DMS53 treated with DMSO at 0.1 percent for 48 hours (cell line): Measurements from ENCODE around the gene EIPR1.
"Not testable (repeated sequence)": the region's sequence is repeated elsewhere in the genome, so short reads cannot be mapped to it uniquely, and the experiment has no call there.

Experiments
- DNase-seq: peaks from one replicate; lab custom pipeline; 2025; ENCODE audit not compliant: unreplicated experiment; lab: John Stamatoyannopoulos, UW

Gene EIPR1

DNA sequence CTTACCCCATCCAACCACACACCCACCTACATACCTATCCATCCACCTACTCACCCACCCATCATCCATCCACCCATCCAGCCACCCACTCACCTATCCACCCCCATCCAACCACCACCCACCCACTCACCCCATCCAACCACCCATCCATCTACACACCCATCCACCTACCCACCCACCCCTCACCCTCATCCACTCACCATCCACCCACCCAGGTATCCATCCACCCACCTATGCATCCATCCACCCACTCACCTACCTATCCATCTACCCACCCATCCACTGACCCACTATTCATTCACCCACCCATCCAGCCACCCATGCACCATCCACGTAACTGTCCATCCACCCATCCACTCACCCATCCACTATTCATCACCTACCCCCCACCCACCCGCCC is 194.8 kb downstream of the EIPR1 start:
- DNase-seq, result no peak

DNA sequence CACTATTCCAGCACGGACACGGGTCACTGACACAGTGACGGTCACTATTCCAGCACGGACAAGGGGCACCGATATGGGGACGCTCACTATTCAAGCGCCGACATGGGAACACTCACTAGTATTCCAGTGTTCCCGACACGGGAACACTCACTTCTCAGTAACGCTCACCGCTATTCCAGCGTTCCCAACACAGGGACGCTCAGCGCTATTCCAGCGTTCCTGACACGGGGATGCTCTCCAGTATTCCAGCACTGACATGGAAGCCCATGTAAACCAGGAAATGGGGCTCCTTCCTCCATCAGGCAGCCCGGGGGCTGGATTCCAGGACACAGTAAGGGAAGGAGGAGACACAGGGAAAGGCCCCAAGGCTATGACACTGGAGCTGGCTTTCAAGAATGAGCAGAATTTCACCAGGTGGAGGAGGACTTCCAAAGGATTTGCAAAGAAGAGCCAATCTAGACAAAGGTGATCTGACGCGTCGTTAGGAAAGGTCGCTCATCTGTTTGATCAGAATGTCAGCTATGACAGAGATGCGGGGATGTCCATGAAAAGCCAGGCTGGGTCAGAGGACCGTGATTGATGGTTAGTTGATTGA is 196.1 kb downstream of the EIPR1 start:
- no peak for DNase-seq

DNA sequence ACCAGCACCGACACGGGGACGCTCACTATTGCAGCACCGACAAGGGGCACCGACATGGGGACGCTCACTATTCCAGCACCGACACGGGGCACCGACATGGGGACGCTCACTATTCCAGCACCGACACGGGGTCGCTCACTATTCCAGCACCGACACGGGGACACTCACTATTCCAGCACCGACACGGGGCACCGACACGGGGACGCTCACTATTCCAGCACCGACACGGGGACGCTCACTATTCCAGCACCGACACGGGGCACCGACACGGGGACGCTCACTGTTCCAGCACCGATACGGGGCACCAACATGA is 196.8 kb downstream of the EIPR1 start:
- DNase-seq, result not testable (repeated sequence)

DNA sequence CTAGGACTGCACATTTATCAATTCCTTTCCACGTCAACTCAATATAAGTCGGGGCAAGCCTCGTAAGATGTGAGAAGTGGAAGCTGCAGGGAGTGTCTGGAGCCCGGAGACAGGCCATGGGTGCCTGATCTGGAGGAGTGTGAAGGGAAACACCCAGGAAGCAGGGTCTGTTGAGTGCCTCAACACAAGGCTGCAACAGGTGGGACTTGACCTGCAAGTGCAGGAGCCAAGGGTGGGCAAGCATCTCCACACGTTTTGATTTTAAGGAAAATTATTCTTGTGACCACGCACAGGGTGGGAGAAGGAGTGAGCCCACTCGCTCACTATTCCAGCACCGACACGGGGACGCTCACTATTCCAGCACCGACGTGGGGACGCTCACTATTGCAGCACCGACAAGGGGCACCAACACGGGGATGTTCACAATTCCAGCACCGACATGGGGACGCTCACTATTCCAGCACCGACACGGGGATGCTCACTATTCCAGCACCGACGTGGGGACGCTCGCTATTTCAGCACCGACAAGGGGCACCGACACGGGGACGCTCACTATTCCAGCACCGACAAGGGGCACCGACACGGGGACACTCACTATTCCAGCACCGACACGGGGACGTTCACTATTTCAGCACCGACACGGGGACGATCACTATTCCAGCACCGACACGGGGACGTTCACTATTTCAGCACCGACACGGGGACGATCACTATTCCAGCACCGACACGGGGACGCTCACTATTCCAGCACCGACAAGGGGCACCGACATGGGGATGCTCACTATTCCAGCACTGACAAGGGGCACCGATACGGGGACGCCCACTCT is 197.3 kb downstream of the EIPR1 start:
- DNase-seq, result no peak

DNA sequence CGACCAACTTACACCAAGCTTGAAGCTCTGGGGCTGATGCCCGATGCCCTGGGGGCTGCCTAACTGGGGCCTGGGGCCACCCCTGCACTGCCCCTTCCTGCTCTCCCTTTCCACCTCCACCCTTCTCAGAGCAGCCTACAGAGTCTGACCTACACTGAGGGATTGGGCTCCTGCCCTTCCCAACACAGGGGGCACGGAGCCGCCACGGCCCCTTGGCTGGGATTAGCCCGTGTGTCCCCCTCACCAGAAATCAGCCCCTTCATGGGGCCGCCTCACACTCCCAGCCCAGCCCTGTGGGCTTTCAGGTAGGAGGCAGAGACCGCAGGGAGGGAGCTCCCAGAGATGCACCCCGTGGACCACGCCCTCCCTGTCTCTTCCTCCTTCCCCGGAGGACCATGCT is 198.0 kb downstream of the EIPR1 start:
- DNase-seq, result no peak

DNA sequence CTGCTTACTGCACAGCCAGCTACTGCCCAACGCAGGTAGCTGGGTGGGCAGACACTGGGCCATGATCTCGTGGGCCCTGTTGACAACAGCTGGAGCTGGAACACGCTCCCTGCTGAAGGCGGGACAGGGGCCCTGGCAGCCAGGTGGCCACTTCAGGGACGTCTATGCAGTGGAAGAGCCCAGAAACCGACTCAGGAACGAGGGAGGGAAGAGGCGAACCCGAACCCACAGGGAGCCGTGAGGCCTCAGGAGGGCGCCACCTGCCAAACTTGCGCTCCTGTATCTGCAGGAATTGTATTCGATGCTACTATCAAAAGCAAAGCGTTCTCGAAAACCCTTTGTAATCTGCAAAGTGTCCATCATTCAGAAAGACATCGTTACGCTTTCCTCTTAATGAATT is 198.4 kb downstream of the EIPR1 start:
- no peak for DNase-seq

DNA sequence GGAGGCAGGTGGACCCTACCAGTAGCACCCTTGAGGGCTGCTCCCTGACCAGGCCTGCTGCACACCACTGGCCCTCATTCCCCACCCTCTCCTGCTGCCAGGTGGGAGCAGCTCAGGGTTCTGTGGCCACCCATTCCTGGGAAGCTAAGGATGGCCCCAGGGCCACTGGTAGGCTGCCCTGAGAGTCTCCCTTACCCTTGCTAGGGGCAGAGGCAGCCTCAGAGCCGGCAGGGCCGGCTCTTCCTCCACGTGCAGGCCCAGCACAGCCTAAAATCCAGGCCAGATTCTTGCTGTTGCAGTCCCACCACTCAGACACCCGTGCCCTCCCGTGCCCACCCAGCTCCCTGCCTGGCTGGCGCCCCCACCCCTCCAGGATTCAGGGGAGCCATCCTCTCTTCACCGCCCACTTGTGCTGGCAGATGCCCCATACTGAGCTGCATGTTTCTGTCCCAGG is 199.0 kb downstream of the EIPR1 start:
- DNase-seq, result no peak

DNA sequence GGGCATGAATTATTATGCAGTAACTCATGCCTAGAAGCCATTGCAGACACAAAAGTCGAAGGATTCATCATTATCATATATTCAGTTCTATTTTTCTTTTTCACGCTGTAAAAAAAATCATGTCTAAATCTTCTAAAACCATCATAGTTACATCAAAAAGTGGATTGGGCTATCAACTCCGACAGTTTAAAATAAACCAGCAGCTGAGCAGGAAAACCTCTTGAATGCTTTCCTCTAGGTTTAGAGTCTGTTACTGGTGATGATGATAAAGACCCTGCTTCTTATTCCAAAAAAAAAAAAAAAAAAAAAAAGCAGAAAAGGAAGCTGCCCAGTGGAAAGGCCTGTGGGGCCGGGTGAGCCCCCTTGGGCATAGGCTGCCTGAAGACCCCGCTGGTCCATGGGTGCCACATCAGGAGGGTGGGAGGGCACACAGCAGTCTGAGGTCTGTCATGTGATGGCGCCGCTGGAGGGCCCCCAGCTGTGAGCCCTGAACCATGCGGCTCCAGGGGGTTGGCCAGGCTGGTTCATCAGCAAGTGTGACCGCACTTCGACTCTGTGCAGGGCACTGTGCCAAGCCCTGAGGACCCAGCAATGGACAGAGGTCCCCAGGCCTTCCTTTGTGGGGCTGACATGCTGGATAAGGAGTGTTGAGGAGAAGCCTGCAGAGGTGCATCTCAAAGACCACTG is 199.6 kb downstream of the EIPR1 start:
- DNase-seq, result no peak

DNA sequence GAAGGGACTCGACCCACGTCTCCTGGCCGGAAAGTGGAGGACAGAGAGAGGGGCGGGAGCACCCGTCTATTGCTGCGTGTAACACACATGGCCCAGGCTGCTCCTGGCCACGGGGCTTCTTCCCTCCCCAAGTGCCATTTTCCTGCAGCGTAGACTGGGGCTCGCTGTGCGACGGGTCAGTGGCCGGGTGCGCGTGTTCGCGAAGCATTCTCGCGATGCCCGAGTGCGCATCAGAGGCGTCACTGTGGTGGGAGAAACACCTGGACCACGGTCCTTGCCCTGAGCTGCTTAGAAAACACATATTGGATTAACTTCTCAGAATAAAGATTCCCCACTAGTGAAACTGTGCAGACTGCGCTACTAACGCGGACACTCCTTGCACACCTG is 200.8 kb downstream of the EIPR1 start:
- no peak for DNase-seq

DNA sequence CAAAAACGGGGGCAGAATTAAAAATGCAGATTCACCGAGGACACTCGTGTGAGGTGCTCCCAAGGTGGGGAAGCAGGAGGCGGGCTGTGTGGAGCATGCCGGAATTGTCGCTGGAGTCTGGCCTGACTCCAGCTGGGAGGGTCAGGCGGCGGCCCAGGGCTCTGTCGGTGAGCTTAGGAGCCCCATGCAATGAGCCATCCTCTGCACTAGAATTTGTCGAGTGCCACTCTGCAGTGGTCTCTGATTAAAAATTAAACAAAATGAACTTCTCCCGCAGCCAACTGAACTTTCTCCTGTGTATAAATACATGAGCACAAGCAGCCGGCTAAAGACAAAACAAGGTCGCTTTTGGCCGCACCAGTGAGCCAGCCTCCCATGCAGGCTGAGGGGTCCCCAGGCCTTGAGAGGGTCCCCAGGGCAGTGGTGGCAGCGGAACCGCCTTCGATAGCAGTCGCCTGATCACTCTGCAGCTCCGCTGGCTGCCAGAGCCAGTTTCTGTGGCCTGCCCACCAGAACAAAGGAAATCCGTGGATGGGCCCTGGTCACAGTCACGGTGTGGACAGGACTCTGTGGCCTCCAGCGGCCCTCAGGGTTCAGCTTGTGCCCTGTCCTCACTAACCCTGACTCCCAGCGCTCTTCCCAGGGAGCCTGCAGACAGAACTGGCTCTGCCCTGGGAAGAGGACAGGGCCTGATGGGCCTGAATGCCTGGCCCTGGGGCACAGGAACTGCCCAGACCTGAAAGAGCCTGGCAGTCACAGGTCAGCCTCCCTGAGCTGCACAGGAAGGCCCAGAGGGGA is 201.3 kb downstream of the EIPR1 start:
- no peak for DNase-seq

DNA sequence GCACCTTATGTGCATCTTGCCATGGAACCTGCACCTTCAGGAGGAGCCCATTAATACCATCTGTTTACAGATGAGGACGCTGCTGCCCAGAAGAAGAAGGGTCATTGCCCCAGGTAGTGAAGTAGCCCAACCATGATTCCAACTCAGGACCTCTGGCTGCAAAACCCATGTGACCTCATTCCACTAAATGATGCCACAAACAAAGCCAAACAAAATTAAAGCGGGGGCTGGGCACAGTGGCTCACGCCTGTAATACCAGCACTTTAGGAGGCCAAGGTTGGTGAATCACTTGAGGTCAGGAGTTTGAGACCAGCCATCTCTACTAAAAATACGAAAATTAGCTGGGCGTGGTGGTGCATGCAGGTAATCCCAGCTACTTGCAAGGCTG is 202.1 kb downstream of the EIPR1 start:
- no peak for DNase-seq

DNA sequence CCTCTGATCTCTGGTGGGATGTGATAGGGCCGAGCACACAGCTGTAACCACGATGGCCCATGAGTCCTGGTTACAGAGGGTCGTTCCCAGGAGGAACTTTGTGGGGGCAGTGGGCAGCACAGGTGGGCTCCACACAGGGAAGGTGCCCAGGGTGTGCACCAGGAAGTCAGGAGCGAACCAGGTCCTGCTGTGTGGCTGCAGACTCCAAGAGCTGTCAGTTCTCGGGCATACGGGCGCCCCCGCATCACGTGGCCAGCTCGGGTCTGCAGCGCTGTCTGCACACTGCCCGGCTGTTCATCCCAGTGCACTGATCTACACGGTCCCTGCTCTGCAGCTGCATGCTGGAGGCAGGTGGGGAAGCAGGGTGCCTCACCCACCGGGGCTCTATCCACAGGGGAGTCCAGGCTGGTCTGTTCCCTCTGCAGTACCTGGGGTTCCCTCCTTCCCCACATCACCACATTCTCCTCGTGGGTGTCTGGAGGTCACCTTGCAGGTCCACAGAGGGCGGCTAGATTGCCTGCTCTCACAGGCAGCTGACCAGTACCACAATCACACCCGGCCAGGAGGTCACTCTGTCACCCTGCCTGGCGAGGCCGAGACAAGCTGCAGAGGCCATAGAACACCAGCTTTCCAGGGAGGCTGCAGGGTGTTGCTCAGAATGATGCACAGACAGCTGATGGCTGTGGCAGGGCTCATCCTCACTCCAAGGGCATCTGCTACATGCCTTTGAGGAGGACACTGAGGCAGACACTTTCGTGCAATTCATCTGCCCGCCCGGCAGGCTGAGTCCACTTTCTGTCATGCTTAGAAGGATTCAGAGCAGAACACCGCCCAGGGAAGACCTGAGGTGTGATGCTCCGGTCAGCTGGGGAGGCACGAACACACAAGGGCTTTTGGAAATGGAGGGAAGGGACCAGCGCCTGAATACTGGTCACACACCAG is 202.7 kb downstream of the EIPR1 start:
- no peak for DNase-seq

DNA sequence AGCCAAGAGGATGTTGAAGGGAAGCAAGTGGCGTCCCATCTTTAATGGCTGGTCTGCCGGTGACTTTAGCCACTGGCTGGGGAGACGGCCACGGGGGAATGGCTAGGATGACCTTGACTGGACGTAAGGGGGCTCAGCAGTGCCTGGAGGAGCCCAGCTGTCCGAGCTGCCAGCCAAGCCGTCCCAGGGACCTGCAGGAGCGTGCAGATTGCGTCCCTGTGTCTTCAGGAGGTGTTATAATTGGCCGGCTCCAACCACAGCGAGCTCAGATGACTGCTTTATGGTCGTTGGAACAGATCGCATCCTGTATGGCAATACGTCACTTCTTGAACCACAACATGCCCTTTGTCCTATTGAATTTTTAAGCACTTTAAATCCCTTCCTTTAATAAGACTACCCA is 204.6 kb downstream of the EIPR1 start:
- DNase-seq, result no peak

DNA sequence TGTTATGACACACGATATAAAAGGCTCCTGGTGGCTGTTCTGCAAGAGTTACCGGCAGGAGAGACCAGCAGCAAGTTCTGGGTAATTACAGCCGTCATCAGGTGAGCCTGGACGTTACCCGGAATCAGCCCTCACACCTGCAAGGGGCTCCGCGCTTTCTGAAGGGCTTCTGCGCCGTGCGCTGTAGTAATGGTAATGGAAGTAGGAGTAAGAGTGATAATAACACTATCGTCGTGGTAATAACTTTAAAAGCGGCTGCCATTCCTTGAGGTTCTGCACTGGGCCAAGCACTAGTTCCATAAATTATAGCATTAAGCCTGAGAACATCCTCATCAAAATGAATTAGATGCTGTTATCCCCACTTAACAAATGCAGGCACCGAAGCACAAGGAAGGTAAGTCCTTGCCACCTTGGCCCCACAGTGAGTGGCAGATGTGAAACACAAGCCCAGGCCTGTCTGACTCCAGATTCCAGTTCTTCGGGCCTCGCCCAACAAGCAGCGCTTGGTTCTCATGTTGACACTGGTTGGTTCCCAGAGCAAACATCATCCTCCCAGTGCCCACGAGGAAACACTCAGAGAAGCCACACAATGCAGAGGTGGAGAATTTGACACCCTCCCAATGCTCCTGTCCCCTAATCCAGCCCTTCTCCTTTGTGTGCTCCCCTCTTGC is 205.2 kb downstream of the EIPR1 start:
- DNase-seq, result no peak

DNA sequence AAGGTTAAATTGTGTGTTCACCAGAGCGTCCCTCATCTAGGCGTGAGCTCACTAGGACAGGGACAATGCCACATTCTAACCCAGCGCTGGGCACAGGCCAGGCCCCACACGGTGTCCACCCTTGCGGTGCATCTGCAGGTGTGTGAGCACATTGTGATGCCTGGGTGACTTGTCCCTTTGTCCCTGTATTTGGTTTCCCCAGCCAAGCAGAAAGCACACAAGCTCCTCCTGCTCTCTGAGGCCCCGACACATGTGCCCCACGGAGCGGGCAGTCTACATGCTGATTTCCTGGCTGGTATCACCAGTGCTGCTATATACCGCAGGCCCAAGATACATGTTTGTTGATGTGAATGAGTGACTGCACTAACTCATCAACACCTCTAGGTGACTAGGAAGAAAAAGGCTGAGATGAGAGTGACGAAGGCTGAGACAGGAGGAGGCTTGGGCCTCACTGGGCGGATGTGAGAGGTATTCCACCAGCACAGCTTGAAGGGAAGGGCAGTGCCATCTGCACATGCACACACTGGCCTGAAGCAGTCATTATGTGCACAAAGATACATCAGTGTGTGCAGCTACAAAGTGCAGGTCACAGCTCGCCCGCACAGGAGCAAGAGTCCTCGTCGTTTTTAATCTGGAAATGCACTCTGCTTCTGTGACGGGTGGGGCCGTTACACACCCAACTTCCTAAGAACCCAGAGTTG is 205.9 kb downstream of the EIPR1 start:
- no peak for DNase-seq

DNA sequence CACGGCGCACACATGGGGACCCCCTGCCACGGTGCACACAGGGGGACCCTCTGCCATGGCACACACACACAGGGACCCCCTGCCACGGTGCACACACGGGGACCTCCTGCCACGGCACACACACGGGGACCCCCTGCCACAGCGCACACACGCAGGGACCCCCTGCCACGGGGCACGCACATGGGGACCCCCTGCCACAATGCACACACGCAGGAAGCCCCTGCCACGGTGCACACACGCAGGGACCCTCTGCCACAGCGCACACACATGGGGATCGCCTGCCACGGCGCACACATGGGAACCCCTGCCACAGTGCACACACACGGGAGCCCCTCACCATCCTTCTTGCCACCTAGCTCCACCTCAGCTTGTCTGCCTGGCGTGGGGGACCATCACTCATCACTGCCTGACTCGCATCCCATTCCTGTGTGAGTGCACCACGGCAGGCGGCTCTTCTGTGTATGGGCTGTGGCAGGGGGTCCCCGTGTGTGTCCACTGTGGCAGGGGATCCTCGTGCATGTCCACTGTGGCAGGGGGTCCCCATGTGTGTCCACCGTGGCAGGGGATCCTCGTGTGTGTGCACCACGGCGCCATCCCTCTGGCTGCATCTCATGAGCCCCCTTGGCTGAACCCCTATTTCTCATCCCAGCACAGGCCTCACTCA is 206.7 kb downstream of the EIPR1 start:
- no peak for DNase-seq

DNA sequence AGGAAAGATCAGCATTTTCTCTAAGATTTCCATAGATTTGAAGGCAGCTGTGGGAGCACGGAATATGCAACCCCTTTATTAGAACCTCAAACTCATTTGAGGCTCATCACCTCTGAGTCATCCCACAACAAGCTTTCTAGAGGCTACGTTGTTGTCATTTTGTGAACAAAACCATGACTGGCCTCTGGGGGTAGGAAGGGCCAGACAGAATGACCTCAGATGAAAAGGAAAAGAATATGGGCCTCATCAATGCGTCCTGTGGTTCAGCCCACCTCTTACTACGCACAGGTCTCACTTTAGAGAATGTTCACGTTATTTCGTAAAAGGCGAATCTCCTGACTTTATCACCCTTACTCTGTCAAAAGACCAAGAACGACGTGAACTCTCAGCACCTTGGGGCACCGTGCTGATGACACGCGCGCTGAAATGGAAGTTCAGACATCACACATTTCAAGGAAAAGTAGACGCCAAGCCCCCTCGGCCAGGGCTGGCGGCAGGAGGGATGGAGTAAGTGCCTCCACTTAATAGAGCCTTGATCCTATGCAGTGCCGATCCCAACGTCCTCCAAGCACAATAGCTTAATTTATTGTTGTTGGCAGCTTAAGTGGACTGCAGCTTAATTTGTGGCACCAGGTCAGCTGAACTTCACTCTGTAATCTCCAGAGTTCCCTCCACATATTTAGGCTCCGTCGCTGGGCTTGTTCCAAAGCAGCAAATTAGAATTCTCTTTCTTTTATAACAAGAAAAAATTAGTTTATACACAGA is 208.3 kb downstream of the EIPR1 start:
- no peak for DNase-seq

DNA sequence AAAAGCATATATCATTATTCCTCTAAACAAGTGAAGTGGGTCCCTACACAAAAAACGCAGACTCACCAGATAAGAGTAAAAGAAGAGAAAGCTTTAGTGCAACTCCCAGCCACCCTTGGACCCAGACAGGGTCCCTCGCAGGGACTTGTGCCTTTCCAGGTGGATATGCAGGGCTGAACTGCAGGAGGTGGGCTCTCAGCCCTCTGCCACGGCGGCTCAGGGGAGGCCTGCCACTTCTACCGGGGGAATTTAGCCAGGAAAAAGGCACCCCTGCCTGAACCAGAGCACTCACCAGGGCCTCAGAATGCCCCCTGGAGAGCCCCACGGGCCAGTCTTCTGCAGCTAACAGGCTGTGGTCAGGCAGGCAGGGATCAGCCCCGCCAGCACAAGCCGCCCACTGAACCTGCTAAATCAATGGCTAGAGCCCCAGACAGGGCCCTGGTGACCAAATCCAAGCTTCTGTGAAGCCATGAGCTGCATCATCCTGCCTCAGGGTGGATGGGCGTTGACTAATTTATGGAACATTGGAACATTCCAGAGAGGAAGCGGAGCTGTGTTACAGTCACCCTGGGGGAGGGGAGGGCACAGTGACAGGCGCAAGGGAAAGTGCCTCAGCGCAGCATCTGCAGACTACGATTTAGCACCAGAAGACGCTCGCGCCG is 209.3 kb downstream of the EIPR1 start:
- no peak for DNase-seq
